HepG2 (cell line): ENCODE measurements around the gene SPTBN4. TPM values are rescaled to one million over a fixed set of nuclear protein-coding genes. Genes with fewer than 3 reads are reported as not detected.

Experiments
- ATAC-seq: fragments of 200-7000 bp; cut with Tn5 transposase; 3 replicates; pipeline ENCODE4 v1.9.1; 2020; ENCODE audit warnings: mild to moderate bottlenecking, moderate library complexity
- BruUV-seq: library from RNA; stranded (reverse); fragments of 400-500 nt; replicated peaks from 2 replicates; lab custom pipeline; 2021; lab: Mats Ljungman, UMichigan
- CTCF ChIA-PET: fragments of 300-600 bp; formaldehyde crosslinking; extraction: SDS; loops from one replicate; lab custom pipeline; 2021; ENCODE audit warnings: low total read pairs, inconsistent platforms, low intra/inter-chr PET ratio; lab: Yijun Ruan, JAX
- POLR2A ChIA-PET: fragments of 350-600 bp; sonication (Branson Sonifier 250); formaldehyde crosslinking; loops from one replicate; lab custom pipeline; 2020; ENCODE audit warnings: antibody characterized with exemption, inconsistent platforms; lab: Yijun Ruan, JAX
- DNase-seq: peaks from one replicate; pipeline ENCODE4 v3.0.0-alpha.2; 2015; ENCODE audit warnings: low spot score
- FAIRE-seq: peaks from 3 replicates; lab custom pipeline; 2011; peaks lifted over from hg19 to GRCh38; lab: Jason Lieb, UNC
- H2AFZ ChIP-seq: one replicate; pipeline ENCODE4 v1.6.1; 2011; ENCODE audit warnings: low read length, inconsistent platforms
- H3K27ac ChIP-seq: fragments of 300-600 bp; 3 replicates; pipeline ENCODE4 v1.8.0; 2011; ENCODE audit warnings: mixed run types, mild to moderate bottlenecking, mixed read lengths, low read length, inconsistent platforms; ENCODE audit not compliant: insufficient read depth; ENCODE audit errors: extremely low read length
- H3K27me3 ChIP-seq, 2 experiments: fragments of 200-600 bp in 1 of 2; 2 replicates in 1 of 2; 3 replicates in 1 of 2; pipeline versions ENCODE4 v1.6.0 to v1.8.0; 2011; ENCODE audit warnings: low read length in 2 of 2, mild to moderate bottlenecking in 2 of 2, moderate library complexity in 2 of 2, inconsistent platforms in 1 of 2; ENCODE audit not compliant: insufficient read depth in 2 of 2, control insufficient read depth in 1 of 2
- H3K36me3 ChIP-seq, 2 experiments: fragments of 200-600 bp in 1 of 2; replicated peaks in 1 of 2; 2 replicates in 1 of 2; 3 replicates in 1 of 2; pipeline versions ENCODE4 v1.5.1 to v1.8.0; 2011; ENCODE audit warnings: low read length in 2 of 2, inconsistent platforms in 1 of 2; ENCODE audit not compliant: insufficient read depth in 2 of 2, control insufficient read depth in 1 of 2
- H3K4me1 ChIP-seq: 2 replicates; pipeline ENCODE4 v1.5.1; 2012; ENCODE audit warnings: low read length, inconsistent platforms; ENCODE audit not compliant: insufficient read depth
- H3K4me2 ChIP-seq: 2 replicates; pipeline ENCODE4 v1.6.0; 2011; ENCODE audit warnings: low read depth, low read length, inconsistent platforms
- H3K4me3 ChIP-seq, 3 experiments: fragments of 200-600 bp in 1 of 3; sonication (generic), shearing (Covaris generic) in 1 of 3; replicated peaks in 1 of 3; 2 replicates each; pipeline ENCODE4 v1.5.1; 2011 to 2016; ENCODE audit warnings: low read length in 3 of 3, inconsistent platforms in 2 of 3, low read depth in 2 of 3, mild to moderate bottlenecking in 2 of 3, control low read depth in 1 of 3, mixed read lengths in 1 of 3; ENCODE audit not compliant: insufficient read depth in 1 of 3
- H3K79me2 ChIP-seq: one replicate; pipeline ENCODE4 v1.6.1; 2011; ENCODE audit warnings: low read length, inconsistent platforms; ENCODE audit not compliant: insufficient read depth
- H3K9ac ChIP-seq: 2 replicates; pipeline ENCODE4 v1.6.0; 2011; ENCODE audit warnings: mild to moderate bottlenecking, low read depth, low read length, inconsistent platforms; ENCODE audit not compliant: insufficient read depth
- H3K9me3 ChIP-seq: 2 replicates; pipeline ENCODE4 v1.5.1; 2012; ENCODE audit warnings: mild to moderate bottlenecking, low read length
- H4K20me1 ChIP-seq: 2 replicates; pipeline ENCODE4 v1.6.0; 2011; ENCODE audit warnings: inconsistent platforms, mild to moderate bottlenecking, low read length, moderate library complexity; ENCODE audit not compliant: insufficient read depth
- ETV5 ChIP-seq: IDR thresholded peaks from 2 replicates; pipeline ENCODE4 v1.6.1; 2018; ENCODE audit warnings: missing biosample characterization, missing genetic modification reagents, inconsistent platforms, borderline replicate concordance
- FOXP4 ChIP-seq: sonication (generic); formaldehyde crosslinking; IDR thresholded peaks from 2 replicates; pipeline ENCODE4 v1.4.0; 2020; ENCODE audit warnings: missing genetic modification reagents
- HNRNPLL ChIP-seq: fragments of 200-400 bp; formaldehyde crosslinking; IDR thresholded peaks from 2 replicates; pipeline ENCODE4 v1.6.1; 2017; ENCODE audit warnings: mild to moderate bottlenecking, low read depth, low read length; ENCODE audit not compliant: poor library complexity, severe bottlenecking
- KAT7 ChIP-seq: IDR thresholded peaks from 2 replicates; pipeline ENCODE4 v1.6.1; 2018; ENCODE audit warnings: borderline replicate concordance, missing compliant biosample characterization
- MED13 ChIP-seq: sonication (generic); formaldehyde crosslinking; IDR thresholded peaks from 2 replicates; pipeline ENCODE4 v1.5.0; 2020; ENCODE audit warnings: missing genetic modification reagents
- NCOR1 ChIP-seq: fragments of 200-600 bp; sonication (generic); IDR thresholded peaks from 2 replicates; pipeline ENCODE4 v1.7.0; 2017; ENCODE audit warnings: antibody characterized with exemption, low read length, borderline replicate concordance
- NFYC ChIP-seq: IDR thresholded peaks from 2 replicates; pipeline ENCODE4 v1.6.1; 2016; ENCODE audit warnings: missing genetic modification reagents, missing compliant biosample characterization
- PRPF4 ChIP-seq: fragments of 200-400 bp; formaldehyde crosslinking; IDR thresholded peaks from 2 replicates; pipeline ENCODE4 v1.6.1; 2016; ENCODE audit warnings: low read length, low read depth; ENCODE audit not compliant: poor library complexity, severe bottlenecking
- TOE1 ChIP-seq: sonication (generic); formaldehyde crosslinking; IDR thresholded peaks from 2 replicates; pipeline ENCODE4 v1.4.0; 2020; ENCODE audit warnings: mild to moderate bottlenecking, missing genetic modification reagents
- ZNF276 ChIP-seq: sonication (generic); formaldehyde crosslinking; IDR thresholded peaks from 2 replicates; pipeline ENCODE4 v1.4.0; 2020; ENCODE audit warnings: mild to moderate bottlenecking, low read depth, missing genetic modification reagents
- ZNF337 ChIP-seq: sonication (generic); formaldehyde crosslinking; IDR thresholded peaks from 2 replicates; pipeline ENCODE4 v1.5.1; 2020; ENCODE audit warnings: missing genetic modification reagents, low read depth, mild to moderate bottlenecking, borderline replicate concordance
- ZNF441 ChIP-seq: sonication (generic); formaldehyde crosslinking; IDR thresholded peaks from 2 replicates; pipeline ENCODE4 v1.7.0; 2021; ENCODE audit warnings: missing genetic modification reagents, borderline replicate concordance
- ZNF557 ChIP-seq: sonication (generic); formaldehyde crosslinking; IDR thresholded peaks from 2 replicates; pipeline ENCODE4 v1.4.0; 2020; ENCODE audit warnings: missing genetic modification reagents
- ZNF800 ChIP-seq: sonication (generic); formaldehyde crosslinking; IDR thresholded peaks from 2 replicates; pipeline ENCODE4 v1.4.0; 2020; ENCODE audit warnings: missing genetic modification reagents
- ZNF878 ChIP-seq: sonication (generic); formaldehyde crosslinking; IDR thresholded peaks from 2 replicates; pipeline ENCODE4 v1.8.1; 2023; ENCODE audit warnings: mild to moderate bottlenecking, missing genetic modification reagents, moderate library complexity
- WGBS: methylation state at CpG from one replicate; pipeline ENCODE4 v1.1.6; 2017; ENCODE audit warnings: low lambda C conversion rate; 5-methylcytosine and 5-hydroxymethylcytosine counted together
- in situ Hi-C: cut with HindIII; loops from 2 replicates; pipeline ENCODE4 v1.10.0; 2017; ENCODE audit warnings: low pct_unique_long_range_greater_than_20kb; ENCODE audit not compliant: extremely low pct_ligation_motif_present
- intact Hi-C: fragments of 100-400 bp; cut with micrococcal nuclease; formaldehyde crosslinking; loops from one replicate; pipeline ENCODE4 v1.10.0; 2022; ENCODE audit not compliant: unreplicated experiment
- polyA plus RNA-seq, 8 experiments: library from polyadenylated mRNA; depleted of rRNA in 3 of 8; stranded (reverse) in 7 of 8; unstranded in 1 of 8; fragments of >200 nt; fragmentation: Illumina TruSeq in 4 of 8; extraction: Trizol in 4 of 8; gene quantifications; 2 replicates each; pipeline versions ENCODE4 v1.2.1 to v1.2.3, GENCODE V29; 2011 to 2016; ENCODE audit warnings: low read depth in 4 of 8, missing spikeins in 1 of 8, mixed read lengths in 1 of 8; ENCODE audit not compliant: insufficient read depth in 1 of 8
- total RNA-seq, 5 experiments: library from RNA; depleted of rRNA; stranded (reverse); fragments of >200 nt; fragmentation: Illumina TruSeq; extraction: Trizol; gene quantifications; 2 replicates each; pipeline ENCODE4 v1.2.3, GENCODE V29; 2016; ENCODE audit warnings: low read depth in 1 of 5

SPTBN4 gene
- total and polyA plus RNA-seq, 2 of the 13 experiments (the other 11 are each of a cell fraction or from before 2014, with no cell fraction given) = 0.11 TPM

DNA sequence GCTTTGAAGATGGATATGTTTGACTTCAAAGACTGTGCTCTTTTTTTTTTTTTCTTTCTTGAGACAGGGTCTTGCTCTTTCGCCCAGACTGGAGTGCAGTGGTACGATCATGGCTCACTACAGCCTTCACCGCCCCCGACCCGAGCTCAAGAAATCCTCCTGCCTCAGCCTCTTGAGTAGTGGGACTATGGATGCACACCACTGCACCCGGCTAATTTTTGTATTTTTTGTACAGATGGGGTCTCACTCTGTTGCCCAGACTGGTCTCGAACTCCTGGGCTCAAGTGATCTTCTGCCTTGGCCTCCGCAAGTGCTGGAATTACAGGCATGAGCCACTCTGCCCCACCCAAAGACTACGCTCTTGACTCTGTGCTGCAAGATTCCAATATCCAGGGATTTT lies 50.4 kb downstream of the SPTBN4 start (continued):
- no peak for TF ChIP-seq ZNF337
- no peak for TF ChIP-seq ZNF441 (CRISPR knock-in tag)

- no peaks in the 10 kb centered on the region for H3K9me3 ChIP-seq
- DNase-seq (no peak), ATAC-seq (peak; percentile 50), FAIRE-seq (no peak)
- no peak overlapping the region for H2AFZ ChIP-seq
- WGBS = 31% methylated on average over 16 of the region's 91 CpGs
- no peaks in the 10 kb centered on the region for H4K20me1 ChIP-seq
- intact Hi-C loops (loop anchor here (10.0 kb wide), 2 partner anchors 55 to 215 kb away; partner anchors contain the start of genes BLVRB and SPTBN4), in situ Hi-C loops (no loop called here)
- BruUV-seq = no TSS peak
- H3K36me3 ChIP-seq = no peaks in the 10 kb centered on the region
- ChIA-PET POLR2A (no interaction called here), CTCF (no interaction called here)
- H3K4me3 ChIP-seq = no peak overlapping the region
- H3K27ac ChIP-seq = no peak overlapping the region
- H3K4me2 ChIP-seq = no peak overlapping the region
- no peaks in the 10 kb centered on the region; a peak in 2 of 5 replicates for H3K27me3 ChIP-seq
- H3K79me2 ChIP-seq = no peaks in the 10 kb centered on the region
- H3K4me1 ChIP-seq = peaks cover 11% of the 10 kb centered on the region; the same call in 1 of the 2 replicates
- H3K9ac ChIP-seq = no peak overlapping the region
- no peak for TF ChIP-seq ZNF557 (CRISPR knock-in tag)
- TF ChIP-seq PRPF4 = no peak
- peak; percentile 19 for TF ChIP-seq HNRNPLL
- no peak for TF ChIP-seq FOXP4 (CRISPR knock-in tag)
- no peak for TF ChIP-seq ZNF878 (CRISPR knock-in tag)
- no peak for TF ChIP-seq NFYC (CRISPR knock-in tag)
- TF ChIP-seq NCOR1 = no peak
- no peak for TF ChIP-seq ZNF276 (CRISPR knock-in tag)
- no peak for TF ChIP-seq MED13 (CRISPR knock-in tag)
- TF ChIP-seq KAT7 (CRISPR knock-in tag) = no peak
- peak; percentile 89 for TF ChIP-seq ZNF800 (CRISPR knock-in tag)
- no peak for TF ChIP-seq TOE1 (CRISPR knock-in tag)
- TF ChIP-seq ETV5 (CRISPR knock-in tag) = no peak
Measured at GRCh38 chr19:40519352-40520322, 52.8 kb downstream of the SPTBN4 start.
